Right renal cortex interstitium (tissue), 3 donors: ENCODE results near the gene PRDM16. TPM values are rescaled to one million over a fixed set of nuclear protein-coding genes. Genes with fewer than 3 reads are reported as not detected.

Experiments
- DNase-seq, 3 donors: peaks; one replicate each; pipeline ENCODE4 v3.0.0-alpha.2; 2013; ENCODE audit warnings: low read depth in 3 of 3, low spot score in 2 of 3
- polyA plus RNA-seq, 3 donors: library from polyadenylated mRNA; unstranded; fragments of 120-200 nt; gene quantifications; one replicate each; pipeline ENCODE4 v1.2.1, GENCODE V29; 2013; ENCODE audit not compliant: insufficient read length in 3 of 3

PRDM16 gene
- polyA plus RNA-seq, 3 donors = 4.8 to 6.6 (median 6.4) TPM

DNA sequence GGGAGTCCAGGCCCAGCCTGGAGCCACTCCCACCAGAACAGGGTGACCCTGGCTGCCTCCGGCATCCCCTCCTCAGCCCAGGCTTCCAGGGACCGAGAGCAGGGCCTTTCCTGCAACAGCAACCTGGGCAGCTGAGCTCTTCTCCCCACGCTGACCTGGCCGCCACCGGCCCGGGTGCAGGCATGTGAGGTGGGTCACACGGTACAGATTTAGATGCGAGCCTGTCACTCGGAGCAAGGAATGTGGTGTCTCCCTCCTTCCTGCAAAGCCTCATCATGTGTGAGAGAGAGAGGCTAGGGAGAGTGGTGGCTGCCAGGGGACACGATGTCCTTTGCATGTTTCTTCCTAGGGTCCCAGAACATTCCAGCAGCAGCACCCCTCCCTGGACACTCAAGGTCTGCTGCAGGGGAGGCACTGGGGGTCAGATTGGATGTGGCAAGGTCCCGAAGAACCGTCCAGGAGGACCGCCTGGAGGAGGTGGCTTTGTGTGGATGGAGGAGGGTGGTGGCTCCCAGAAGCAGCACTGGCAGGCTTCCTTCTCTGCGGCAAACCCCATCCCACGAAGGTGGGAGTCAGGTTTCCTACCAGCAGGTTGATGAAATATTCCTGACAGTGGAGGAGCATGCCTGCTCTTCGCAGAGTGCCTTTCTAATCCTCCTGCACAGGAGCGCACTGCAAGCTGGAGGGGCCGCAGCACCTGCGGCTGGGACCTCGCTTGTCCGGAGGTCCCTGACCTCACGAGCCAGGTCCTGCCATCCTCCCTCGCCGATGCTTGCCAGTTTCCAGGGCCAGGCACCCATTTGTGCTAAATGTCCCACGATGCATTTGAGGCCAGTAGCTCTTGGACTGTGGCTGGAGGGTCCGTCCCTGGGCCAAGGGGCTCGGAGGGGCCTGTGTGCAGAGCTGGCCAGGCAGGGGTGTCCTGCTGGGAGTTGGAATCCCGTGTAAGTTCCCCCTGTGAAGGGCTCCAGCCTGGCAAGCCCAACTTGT is 68.4 kb downstream of the PRDM16 start:
- no peak for DNase-seq

DNA sequence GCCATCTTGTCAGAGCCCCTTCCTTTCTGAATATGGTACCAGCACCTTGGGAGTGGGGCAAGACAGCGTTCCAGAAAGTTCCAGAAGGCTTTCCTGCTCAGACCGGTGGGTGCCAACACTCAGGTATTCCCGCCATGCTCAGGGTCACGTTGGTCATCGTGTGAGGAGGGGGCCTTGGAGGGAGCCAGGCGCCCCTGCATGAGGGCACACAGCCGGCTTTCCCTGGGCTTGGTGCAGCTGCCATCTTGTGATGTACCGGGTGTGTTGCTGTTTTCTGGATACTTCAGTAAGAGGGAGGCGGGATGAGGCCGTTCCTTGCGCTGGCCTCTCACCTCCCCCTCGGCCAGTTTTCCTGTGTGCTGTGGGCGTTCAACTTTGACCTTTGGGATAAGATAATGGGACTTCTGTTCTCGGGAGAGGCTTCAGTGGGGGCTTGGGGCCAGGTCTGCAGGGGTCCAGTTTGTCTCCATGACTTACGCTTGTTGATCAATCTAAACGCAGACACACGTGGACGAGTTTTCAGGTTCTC is 69.7 kb downstream of the PRDM16 start:
- no peak for DNase-seq

DNA sequence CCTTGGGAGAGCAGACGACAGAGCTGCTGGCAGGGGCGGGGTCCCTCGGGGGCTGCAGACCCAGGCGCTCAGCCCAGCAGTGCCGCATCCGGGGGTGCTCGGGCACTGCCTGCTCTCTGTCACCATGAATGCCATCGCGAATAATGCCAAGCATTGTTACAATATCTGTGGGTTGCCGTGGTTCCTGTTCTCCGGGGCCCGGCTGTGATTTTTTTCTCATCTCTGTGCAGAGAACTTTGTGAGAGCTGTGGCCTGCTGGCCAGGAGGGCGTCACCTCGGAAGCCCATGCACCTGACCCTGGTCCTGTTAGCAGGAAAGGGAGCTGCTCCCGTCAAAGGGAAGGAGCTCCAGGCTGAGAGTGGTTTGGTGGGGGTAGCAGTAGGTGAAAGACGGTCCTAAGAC is 70.4 kb downstream of the PRDM16 start:
- no peak for DNase-seq

DNA sequence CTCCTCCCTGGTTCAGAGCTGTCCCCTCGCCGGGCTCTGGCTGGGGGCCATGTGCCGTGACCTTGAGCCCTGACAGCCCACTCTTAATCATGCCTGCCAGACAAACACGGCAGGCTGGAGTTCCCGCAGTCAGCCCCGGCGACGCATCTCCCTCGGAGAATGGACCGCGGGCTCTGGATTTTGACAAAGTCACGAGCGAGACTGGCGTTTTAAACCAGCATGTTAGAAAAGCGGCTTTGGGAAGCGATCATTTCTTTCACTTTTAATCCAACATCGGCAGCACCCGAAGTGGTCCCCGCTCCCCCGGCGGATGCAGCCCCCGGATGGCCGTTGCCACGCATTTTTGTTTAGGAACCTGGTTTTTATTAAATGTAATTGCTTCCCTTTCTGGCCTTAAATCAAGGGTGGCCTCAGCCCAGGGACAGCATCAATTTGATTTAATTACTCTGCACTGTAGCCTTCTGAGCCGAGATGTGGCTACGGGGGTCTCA is 70.9 kb downstream of the PRDM16 start:
- no peak for DNase-seq

DNA sequence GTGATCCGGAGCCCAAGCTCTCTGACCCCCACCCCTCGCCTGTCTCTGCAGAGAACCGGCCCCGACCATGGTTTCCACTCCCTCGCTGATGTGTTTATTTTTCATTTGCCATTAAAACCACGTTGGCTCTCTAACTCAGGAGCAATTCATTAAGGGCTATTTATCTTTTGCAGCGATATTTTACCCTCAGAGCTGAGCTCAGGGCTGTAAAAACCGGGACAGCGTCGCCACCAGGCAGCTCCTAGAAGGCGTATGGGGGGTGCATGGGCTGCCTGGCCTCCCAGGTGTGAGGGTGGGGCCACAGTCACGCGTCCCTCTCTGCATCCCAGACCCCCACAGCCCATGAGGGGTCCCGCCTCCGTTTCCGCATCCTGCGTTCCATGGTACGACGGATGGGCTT is 71.4 kb downstream of the PRDM16 start:
- DNase-seq = no peak

DNA sequence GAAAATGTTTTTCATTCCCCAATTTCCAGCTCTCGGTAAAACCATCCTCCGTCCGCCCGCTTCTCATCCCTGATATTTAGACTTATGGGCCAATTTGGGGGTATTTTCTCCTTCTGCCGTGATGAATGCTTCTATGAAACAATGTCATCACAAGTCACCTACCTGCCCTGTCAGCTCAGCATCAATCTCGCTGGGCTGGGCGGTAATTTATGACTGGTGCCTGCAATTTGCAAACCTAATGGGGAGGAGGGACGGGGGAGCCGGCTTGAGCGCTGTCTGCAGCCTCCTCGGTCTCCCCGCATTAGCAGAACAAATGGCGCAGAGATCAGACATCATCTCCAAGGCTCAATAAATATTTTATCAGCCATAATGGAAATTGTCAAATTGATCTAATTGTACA is 72.1 kb downstream of the PRDM16 start:
- DNase-seq = no peak

DNA sequence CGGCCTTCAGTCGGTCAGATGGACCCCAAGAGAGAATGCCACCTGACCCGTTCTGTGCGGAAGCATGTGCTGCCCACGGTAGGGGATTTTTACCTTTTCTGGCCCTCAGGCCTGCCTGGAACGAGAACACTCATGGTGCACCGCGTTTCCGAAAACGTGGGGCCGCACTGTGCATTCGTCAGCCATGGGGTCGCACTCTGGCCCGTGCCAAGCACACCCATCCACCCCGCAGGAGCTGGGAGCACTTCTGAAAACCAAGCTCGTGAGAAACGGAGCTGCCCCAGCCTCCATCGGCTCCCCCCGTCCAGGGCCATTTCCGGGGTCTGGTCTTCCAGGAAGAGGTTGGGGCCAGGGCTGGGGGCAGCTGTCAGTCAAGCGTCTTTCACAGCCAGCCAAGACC is 72.8 kb downstream of the PRDM16 start:
- no peak for DNase-seq

DNA sequence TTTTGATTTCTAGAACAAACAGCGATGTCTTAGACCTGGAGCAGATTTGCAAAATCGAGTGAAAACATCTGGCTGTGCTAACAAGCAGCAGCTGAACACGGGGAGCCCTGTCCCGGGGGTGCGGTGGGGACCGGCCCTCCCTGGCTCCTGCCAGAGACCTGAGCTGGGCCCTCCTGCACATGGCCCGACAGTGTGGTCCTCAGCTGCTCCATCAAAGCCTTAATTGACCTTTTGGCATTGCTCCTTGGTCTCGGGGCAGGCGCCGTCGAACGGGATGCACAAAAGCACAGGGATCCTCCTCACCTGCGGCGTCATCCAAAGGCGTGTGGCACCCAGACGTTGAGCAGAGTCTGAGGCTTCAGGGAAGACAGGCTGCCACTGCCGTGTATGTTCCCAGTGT is 73.2 kb downstream of the PRDM16 start:
- DNase-seq = no peak

DNA sequence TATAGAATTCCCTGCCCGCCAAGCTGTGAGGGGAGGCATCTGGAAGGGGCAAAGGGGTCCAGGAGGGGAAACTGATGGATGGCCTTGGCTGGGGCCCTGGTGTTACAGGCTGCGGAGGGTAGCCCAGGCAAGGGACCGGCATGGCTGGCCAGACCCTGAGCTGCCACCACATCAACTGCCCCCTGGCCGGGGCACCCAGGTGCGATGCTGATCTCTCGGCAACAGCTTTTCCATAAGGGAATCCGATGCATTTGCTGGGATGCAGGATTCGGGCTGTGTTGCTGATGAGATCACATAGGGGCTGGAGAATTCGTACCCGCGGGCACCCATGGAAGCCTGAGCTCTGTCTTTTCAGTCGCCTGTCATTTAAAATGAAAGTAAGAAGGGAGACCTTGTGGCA is 73.7 kb downstream of the PRDM16 start:
- no peak for DNase-seq

DNA sequence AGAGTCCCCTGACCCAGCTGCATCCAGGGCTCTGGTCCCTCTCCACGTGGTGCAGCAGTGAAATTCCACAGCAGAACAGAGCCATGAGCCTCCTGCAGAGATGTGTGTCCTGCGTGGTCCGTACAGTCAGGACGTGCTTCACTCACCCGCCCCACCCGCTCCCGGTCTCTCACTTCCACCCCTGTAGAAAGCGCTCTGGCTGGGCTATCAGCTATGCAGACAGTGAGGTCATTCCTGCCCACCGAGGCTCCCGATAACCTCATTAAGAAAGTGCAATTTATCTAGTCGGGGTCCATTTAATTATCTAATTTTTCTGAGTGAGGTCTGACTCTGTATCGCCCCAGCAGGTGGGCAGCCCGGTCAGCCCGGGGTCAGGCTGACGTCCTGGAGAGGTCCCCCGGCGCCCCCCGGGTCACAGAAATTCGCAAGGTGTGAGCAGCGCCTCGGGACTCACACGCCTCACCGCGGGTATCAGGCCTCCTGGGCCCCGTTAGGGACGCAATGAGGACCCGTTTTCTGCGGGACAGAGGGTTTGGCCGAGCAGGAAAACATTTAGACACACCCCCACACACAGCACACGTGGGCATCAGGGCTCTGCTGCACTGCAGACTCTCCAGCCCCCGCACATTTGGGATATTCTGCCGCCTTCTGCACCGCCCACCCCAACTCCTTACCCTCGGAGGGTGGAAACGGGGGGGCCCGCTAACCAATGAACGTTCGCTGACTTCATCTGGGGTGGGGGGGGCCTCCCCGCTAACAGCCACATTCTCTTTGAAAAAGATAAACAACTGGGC is 76.7 kb downstream of the PRDM16 start:
- no peak for DNase-seq

DNA sequence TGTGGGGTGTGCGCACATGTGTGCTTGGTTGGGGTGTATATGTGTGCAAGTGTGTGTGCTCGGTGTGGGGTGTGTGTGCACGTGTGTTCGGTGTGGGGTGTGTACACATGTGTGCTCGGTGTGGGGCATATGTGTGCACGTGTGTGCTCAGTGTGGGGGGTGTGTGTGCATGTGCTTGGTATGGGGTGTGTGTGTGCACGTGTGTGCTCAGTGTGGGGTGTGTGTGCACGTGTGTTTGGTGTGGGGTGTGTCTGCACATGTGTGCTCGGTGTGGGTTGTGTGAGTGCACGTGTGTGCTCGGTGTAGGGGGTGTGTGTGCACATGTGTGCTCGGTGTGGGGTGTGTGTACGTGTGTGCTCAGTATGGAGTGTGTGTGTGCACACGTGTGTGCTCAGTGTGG is 77.5 kb downstream of the PRDM16 start:
- DNase-seq = no peak

DNA sequence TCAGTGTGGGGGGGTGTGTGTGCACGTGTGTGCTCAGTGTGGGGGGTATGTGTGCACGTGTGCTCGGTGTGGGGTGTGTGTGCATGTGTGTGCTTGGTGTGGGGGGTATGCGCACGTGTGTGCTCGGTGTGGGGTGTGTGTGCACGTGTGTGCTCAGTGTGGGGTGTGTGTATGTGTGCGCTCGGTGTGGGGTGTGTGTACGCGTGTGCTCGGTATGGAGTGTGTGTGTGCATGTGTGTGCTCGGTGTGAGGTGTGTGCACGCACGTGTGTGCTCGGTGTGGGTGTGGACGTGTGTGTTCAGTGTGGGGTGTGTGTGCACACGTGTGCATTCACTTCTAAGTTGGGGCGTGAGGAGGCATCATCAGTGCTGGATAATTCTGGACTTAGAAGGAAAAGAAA is 77.9 kb downstream of the PRDM16 start:
- no peak for DNase-seq

DNA sequence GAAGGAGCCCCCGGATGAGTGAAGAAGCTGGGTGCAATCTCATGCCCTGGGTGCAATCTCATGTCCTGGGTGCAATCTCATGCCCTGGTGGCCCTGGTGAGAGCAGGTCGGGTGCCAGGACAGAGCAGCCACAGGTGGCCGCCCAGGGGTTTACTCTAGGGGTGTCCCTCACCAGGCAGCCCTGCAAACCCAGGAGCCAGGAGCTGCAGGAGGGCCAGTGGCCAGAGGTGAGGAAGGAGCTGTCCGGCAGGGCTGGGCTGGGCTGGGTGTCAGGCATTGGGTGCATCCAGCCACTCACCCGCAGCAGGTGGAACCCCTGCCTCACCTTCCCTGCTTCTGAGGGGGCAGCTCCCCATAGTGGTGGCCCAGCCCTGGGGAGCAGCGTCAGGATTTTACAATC is 79.2 kb downstream of the PRDM16 start:
- no peak for DNase-seq

DNA sequence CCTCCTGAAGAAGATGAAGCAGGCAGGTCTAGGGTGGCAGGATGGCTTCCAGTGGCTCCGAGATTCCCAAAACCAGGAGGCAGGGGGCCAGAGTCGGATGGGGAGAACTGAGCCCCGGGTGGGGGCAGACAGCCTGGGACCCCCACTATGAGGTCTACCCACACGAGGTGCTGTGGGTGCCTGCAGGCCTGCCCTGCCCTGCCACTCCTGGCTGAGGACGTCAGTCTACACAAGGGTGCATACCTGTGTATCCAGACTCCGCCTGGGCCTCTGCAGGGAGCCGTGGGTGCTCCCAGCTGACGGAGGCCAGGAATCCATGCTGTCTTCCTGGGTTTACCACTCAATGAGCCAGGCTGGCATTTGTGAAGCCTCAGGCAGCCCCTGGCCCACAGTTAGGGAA is 80.3 kb downstream of the PRDM16 start:
- DNase-seq = no peak

DNA sequence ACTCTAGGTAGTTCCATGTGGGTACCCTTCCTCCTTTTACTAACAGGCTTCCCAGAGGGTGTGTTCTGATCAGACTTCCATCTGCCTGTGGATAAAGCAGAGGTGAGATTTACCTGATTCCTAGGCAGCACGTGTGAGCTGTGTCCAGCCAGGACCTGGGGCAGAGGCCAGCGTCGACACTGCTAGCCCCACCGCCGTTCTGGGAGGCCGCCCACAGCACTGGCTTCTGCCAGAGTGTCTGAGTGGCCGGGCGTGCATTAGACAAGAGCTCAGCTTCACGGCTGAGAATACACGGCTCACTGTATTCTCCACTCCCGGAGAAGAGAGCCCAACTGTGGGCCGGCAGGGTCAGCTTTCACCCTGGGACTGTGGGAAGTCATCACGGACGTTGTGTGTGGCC is 82.5 kb downstream of the PRDM16 start:
- DNase-seq = no peak

DNA sequence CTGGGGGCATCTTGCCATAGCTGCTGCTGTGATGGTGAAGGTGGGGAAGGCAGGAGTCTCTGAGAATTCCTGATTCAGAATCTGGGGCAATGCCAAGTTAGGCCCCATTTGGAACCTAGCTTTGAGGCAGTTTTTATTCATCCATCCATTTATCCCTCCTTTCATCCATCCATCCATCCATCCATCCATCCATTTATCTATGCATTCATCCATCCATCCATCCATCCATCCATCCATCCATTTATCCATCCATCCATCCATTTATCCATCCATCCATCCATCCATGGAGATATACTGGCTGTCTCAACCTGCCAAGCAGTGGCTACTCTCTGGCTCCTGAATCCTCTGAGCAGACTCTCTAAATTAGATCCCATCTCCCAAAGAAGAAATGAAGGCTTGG is 83.1 kb downstream of the PRDM16 start:
- no peak for DNase-seq

DNA sequence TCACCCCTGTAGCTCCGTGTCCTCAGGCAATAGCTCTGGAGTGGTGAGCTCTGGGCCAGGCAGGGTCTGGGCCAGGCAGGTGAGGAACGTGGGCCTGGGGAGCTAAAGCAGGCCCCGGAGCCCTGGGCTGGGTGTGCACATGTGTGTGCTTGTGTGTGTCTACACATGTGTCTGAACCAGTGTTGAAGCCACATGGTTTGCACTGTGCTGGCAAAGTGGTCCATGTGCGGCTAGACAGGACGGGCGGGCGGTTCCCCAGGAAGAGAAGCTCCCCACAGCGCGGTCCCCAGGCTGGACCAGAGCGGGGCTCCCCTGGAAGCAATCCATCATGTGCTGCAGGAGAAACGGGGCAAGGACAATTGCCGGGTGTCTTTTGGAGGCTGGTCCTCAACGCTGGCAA is 84.2 kb downstream of the PRDM16 start:
- DNase-seq = no peak

DNA sequence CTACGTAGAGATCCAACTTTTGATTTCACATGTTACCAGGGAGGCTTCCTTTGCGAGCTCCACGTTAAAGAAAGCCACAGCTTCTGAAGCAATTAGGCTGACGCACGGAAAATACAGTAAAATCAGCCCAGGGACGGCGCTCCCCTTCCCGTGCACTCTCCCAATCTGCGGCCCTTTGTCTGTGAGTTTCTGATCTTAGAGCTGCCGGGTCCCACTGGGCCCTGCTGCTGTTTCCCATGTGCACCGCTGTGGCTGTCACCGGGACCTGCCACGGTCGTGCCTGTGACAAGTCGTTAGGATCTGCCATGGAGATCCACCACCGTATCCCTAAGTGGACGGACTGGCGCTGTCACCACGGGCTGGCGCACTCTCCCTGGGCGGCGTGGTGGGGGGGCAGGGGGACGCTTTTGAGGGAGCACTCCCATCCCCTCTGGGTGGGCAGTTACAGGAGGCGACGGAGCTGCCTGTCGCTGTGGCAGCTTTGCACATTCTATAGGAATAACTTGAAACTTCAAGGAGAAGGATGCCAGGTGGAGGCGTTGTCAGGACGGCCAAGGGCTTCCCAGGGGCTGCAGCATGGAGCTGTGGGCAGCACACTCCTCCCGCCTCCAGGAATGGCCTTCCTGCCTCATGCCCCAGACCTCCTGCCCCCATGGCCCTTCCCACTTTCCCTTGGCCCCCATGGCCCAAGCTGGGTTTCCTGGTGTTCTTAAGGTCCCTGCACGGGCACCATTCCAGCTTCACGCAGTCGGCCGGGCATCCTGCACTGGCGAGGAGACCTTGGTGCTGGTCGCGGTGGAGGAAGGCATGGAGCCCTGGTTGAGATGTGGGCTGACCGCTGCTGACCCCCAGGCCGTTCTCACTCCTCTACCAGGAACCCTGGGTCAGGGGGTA is 85.1 kb downstream of the PRDM16 start:
- no peak for DNase-seq

DNA sequence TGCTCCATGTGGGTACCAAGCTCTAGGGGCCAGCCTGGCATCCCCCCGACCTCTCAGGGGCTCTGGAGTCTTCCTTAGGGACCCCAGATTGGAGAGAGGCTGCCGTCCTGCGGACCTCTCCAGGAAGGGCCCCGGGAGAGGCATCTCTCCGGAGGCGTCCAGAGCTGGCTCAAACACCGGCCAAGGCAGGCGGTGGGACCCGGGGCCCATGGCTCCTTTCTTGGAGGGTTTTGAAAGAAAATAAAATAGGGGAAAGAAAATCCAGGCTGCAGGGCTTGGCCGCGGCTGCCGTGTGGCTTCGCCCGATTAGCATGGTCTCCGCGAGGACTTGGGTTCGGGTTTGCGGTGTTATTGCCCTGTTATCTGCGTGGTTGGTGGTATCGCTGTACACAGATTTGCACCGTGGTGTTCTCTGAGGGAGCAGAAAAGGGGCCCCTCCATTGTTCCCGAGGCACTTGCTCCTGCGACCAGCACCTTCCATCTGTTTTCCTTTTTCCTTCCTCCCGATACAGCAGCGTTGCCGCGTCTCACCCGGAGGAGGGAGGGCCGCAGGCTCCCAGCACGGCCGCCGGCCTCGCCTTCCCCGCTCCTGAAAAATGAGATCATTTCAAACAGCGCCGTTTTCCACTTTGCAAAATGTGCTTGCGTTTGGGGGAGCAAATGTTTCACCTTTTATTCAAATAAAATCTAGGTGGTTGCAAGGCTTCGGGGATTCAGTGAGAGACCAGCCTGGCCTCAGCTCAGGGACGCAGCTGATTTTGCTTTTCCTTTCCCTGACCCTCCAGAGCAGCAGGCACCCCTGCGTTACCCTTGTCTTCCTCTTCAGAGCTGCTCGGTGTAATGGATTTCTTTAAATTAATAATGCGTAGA is 86.3 kb downstream of the PRDM16 start:
- no peak for DNase-seq

DNA sequence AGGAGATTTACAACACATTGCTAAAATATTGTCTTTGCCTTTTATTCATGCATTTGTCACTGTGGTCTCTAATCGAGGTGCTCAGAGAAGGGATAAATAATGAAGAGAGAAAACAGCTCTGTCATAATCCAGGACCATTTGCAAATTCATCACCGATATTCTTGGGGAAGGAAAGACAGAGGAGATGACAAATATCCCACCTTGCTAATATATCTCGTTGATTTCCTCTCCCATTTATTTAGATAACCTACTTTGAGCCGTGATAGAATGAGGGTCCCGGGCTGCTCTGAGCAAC is 86.9 kb downstream of the PRDM16 start:
- DNase-seq = no peak
